HCT116 (cell line): ENCODE measurements around the gene FAM13A. TPM values are rescaled to one million over a fixed set of nuclear protein-coding genes. Genes with fewer than 3 reads are reported as not detected.

Source experiments
- ATAC-seq: fragments of 200-7000 bp; cut with Tn5 transposase; 2 replicates; pipeline ENCODE4 v1.9.1; 2020; ENCODE audit warnings: mild to moderate bottlenecking, moderate library complexity
- BruUV-seq: library from RNA; stranded (reverse); fragments of 400-500 nt; replicated peaks from 2 replicates; lab custom pipeline; 2021; lab: Mats Ljungman, UMichigan
- CTCF ChIA-PET: fragments of 300-600 bp; sonication (Branson Sonifier 250); formaldehyde crosslinking; loops from one replicate; lab custom pipeline; 2021; ENCODE audit warnings: antibody characterized with exemption; lab: Charles Lee
- POLR2A ChIA-PET: fragments of 300-600, 350-600 bp; sonication (Branson Sonifier 250); formaldehyde crosslinking; loops from one replicate; lab custom pipeline; 2021; ENCODE audit warnings: antibody characterized with exemption; lab: Charles Lee
- RAD21 ChIA-PET, 2 experiments: fragments of 300-600 bp; sonication (Branson Sonifier 250); formaldehyde crosslinking; loops; one replicate each; lab custom pipeline; 2023; ENCODE audit warnings: low total read pairs in 2 of 2; ENCODE audit not compliant: uncharacterized antibody in 2 of 2, unreplicated experiment in 2 of 2, low non-redundant PET in 1 of 2; lab: Charles Lee
- DNase-seq: peaks from one replicate; pipeline ENCODE4 v3.0.0-alpha.2; 2010; ENCODE audit warnings: low read depth, low spot score
- H2AFZ ChIP-seq: fragments of 200-600 bp; shearing (Covaris generic), sonication (generic); 2 replicates; pipeline ENCODE4 v1.6.1; 2017; ENCODE audit warnings: low read depth, mixed run types, mixed read lengths, antibody characterized with exemption, low read length; ENCODE audit not compliant: poor library complexity, severe bottlenecking
- H3K27ac ChIP-seq: 2 replicates; pipeline ENCODE4 v1.5.1; 2012; ENCODE audit warnings: low read depth, low read length
- H3K27me3 ChIP-seq: fragments of 200-600 bp; sonication (generic); 2 replicates; pipeline ENCODE4 v1.6.1; 2016; ENCODE audit warnings: mixed run types, low read length, mixed read lengths; ENCODE audit not compliant: insufficient read depth
- H3K36me3 ChIP-seq, 2 experiments: fragments of 200-500 bp in 1 of 2; fragments of 200-600 bp in 1 of 2; sonication (Bioruptor generic) in 1 of 2; sonication (generic) in 1 of 2; 2 replicates each; pipeline versions ENCODE4 v1.5.1 to v1.6.1; 2014 to 2016; ENCODE audit warnings: low read length in 2 of 2, inconsistent platforms in 1 of 2, mixed read lengths in 1 of 2, mixed run types in 1 of 2; ENCODE audit not compliant: insufficient read depth in 2 of 2, control insufficient read depth in 1 of 2
- H3K4me1 ChIP-seq, 2 experiments: fragments of 200-600 bp in 1 of 2; sonication (generic) in 1 of 2; 2 replicates each; pipeline versions ENCODE4 v1.5.1 to v1.6.1; 2012 to 2017; ENCODE audit warnings: low read length in 2 of 2, inconsistent platforms in 1 of 2, mild to moderate bottlenecking in 1 of 2, mixed read lengths in 1 of 2, mixed run types in 1 of 2, moderate library complexity in 1 of 2; ENCODE audit not compliant: insufficient read depth in 2 of 2, control insufficient read depth in 1 of 2
- H3K4me2 ChIP-seq: fragments of 200-600 bp; sonication (generic); 2 replicates; pipeline ENCODE4 v1.6.1; 2017; ENCODE audit warnings: mixed run types, low read length, mixed read lengths
- H3K4me3 ChIP-seq, 2 experiments: fragments of 200-600 bp in 1 of 2; sonication (generic) in 1 of 2; replicated peaks in 1 of 2; 2 replicates each; pipeline ENCODE4 v1.5.1; 2011 to 2016; ENCODE audit warnings: low read length in 2 of 2, control low read depth in 1 of 2, low read depth in 1 of 2, mild to moderate bottlenecking in 1 of 2, mixed read lengths in 1 of 2, mixed run types in 1 of 2
- H3K79me2 ChIP-seq: fragments of 200-600 bp; sonication (generic); 2 replicates; pipeline ENCODE4 v1.6.1; 2017; ENCODE audit warnings: mild to moderate bottlenecking, mixed run types, low read length, moderate library complexity, mixed read lengths; ENCODE audit not compliant: insufficient read depth
- H3K9ac ChIP-seq: fragments of 200-600 bp; sonication (generic); 2 replicates; pipeline ENCODE4 v1.6.1; 2016; ENCODE audit warnings: low read length, mixed read lengths
- H3K9me2 ChIP-seq: fragments of 200-600 bp; sonication (generic), shearing (Covaris generic); 2 replicates; pipeline ENCODE4 v1.6.1; 2017; ENCODE audit warnings: mixed run types, mild to moderate bottlenecking, moderate library complexity; ENCODE audit not compliant: insufficient read depth
- H3K9me3 ChIP-seq, 2 experiments: fragments of 200-500 bp in 1 of 2; fragments of 200-600 bp in 1 of 2; sonication (Bioruptor generic) in 1 of 2; sonication (generic) in 1 of 2; 2 replicates each; pipeline ENCODE4 v1.6.1; 2014 to 2017; ENCODE audit warnings: low read length in 2 of 2, mixed read lengths in 2 of 2, inconsistent platforms in 1 of 2, low read depth in 1 of 2, mild to moderate bottlenecking in 1 of 2, mixed run types in 1 of 2, moderate library complexity in 1 of 2; ENCODE audit not compliant: control insufficient read depth in 1 of 2, insufficient read depth in 1 of 2
- H4K20me1 ChIP-seq: fragments of 200-600 bp; sonication (generic), shearing (Covaris generic); 2 replicates; pipeline ENCODE4 v1.6.1; 2017; ENCODE audit warnings: mixed run types, mild to moderate bottlenecking, moderate library complexity; ENCODE audit not compliant: insufficient read depth
- CBX3 ChIP-seq: IDR thresholded peaks from 2 replicates; pipeline ENCODE4 v1.6.1; 2012; ENCODE audit warnings: low read depth
- CEBPB ChIP-seq: IDR thresholded peaks from 2 replicates; pipeline ENCODE4 v1.6.1; 2012; ENCODE audit warnings: low read depth
- CTCF ChIP-seq, 3 experiments: fragments of 200-600 bp in 1 of 3; sonication (generic) in 1 of 3; IDR thresholded peaks in 2 of 3; conservative IDR thresholded peaks in 1 of 3; 2 replicates each; pipeline ENCODE4 v1.5.1; 2012 to 2017; ENCODE audit warnings: low read depth in 2 of 3, low read length in 2 of 3, antibody characterized with exemption in 1 of 3, borderline replicate concordance in 1 of 3, control low read depth in 1 of 3, mild to moderate bottlenecking in 1 of 3, mixed read lengths in 1 of 3, mixed run types in 1 of 3, moderate library complexity in 1 of 3; ENCODE audit not compliant: insufficient read depth in 1 of 3
- EGR1 ChIP-seq: IDR thresholded peaks from 2 replicates; pipeline ENCODE4 v1.6.1; 2012; ENCODE audit warnings: low read depth
- ELF1 ChIP-seq: IDR thresholded peaks from 2 replicates; pipeline ENCODE4 v1.6.1; 2012; ENCODE audit warnings: low read depth, borderline replicate concordance
- EZH2 ChIP-seq: fragments of 200-600 bp; sonication (generic); IDR thresholded peaks from 2 replicates; pipeline ENCODE4 v1.6.1; 2017; ENCODE audit warnings: antibody characterized with exemption, mixed run types
- EZH2phosphoT487 ChIP-seq: fragments of 200-600 bp; IDR thresholded peaks from 2 replicates; pipeline ENCODE4 v1.6.1; 2018; ENCODE audit warnings: antibody characterized with exemption, borderline replicate concordance
- FOSL1 ChIP-seq: IDR thresholded peaks from 2 replicates; pipeline ENCODE4 v1.6.1; 2012; ENCODE audit warnings: low read depth
- MAX ChIP-seq: IDR thresholded peaks from 2 replicates; pipeline ENCODE4 v1.6.1; 2012
- POLR2A ChIP-seq: IDR thresholded peaks from 2 replicates; pipeline ENCODE4 v1.7.0; 2011; ENCODE audit warnings: borderline replicate concordance; ENCODE audit not compliant: insufficient read depth, insufficient read length; ENCODE audit errors: extremely low read depth
- RAD21 ChIP-seq: IDR thresholded peaks from 2 replicates; pipeline ENCODE4 v1.6.1; 2012; ENCODE audit warnings: low read depth, mild to moderate bottlenecking
- REST ChIP-seq: IDR thresholded peaks from 2 replicates; pipeline ENCODE4 v1.6.1; 2012; ENCODE audit warnings: low read depth
- SIN3A ChIP-seq: IDR thresholded peaks from 2 replicates; pipeline ENCODE4 v1.6.1; 2012; ENCODE audit warnings: low read depth
- SP1 ChIP-seq: IDR thresholded peaks from 2 replicates; pipeline ENCODE4 v1.6.1; 2012; ENCODE audit warnings: low read depth
- SRF ChIP-seq: IDR thresholded peaks from 2 replicates; pipeline ENCODE4 v1.6.1; 2012; ENCODE audit warnings: low read depth
- YY1 ChIP-seq: IDR thresholded peaks from 2 replicates; pipeline ENCODE4 v1.6.1; 2011; ENCODE audit warnings: low read length, low read depth, moderate library complexity, mild to moderate bottlenecking; ENCODE audit not compliant: insufficient replicate concordance; ENCODE audit errors: extremely low read depth
- ZNF274 ChIP-seq: fragments of 200-500 bp; sonication (Bioruptor generic); IDR thresholded peaks from 2 replicates; pipeline ENCODE4 v1.6.1; 2014; ENCODE audit warnings: mild to moderate bottlenecking, low read depth, low read length, inconsistent platforms
- intact Hi-C: fragments of 100-400 bp; cut with micrococcal nuclease; formaldehyde crosslinking; loops from 2 replicates; pipeline ENCODE4 v1.10.0; 2022
- total RNA-seq: library from RNA; stranded (reverse); gene quantifications from one replicate; pipeline ENCODE4 v1.2.1, GENCODE V29; 2021; ENCODE audit not compliant: unreplicated experiment
- TF ChIP-seq, protein P1 (sequence below): IDR thresholded peaks from 2 replicates; pipeline ENCODE4 v1.6.1; 2012

Gene FAM13A
- total RNA-seq, 1 experiment from 2014 or later = 17.2 TPM

DNA sequence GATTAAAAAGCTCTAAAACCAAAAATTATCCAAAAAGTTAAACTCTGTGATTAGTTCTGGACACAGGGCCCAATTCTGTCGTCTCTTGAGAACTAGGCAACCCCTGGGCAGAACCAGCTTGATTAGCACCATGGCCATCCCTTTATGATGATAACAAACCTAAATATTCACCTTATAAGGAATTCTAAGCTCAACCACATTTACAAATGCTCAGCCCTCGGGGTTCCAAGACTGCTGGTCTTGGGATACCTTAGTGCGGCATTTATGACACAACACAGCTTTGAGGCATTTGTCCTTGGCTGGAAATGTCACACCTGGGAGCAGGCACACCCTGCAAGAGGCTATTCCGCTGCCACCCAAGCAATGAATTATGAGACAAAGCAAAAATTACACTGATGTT lies 331.8 kb downstream of the FAM13A start (continued):
- TF ChIP-seq CTCF (IDR thresholded peaks at IDR 0.05 in 2 of 3, conservative IDR thresholded peaks at IDR 0.05 in 1 of 3; ENCODE audit: borderline replicate concordance in 1 of 3, insufficient read depth in 1 of 3, low read depth in 2 of 3, low read length in 2 of 3) (no peak), POLR2A (no peak), SRF (no peak), RAD21 (no peak), ELF1 (no peak), EZH2 (no peak), CBX3 (no peak), SP1 (no peak), EZH2phosphoT487 (no peak)

DNA sequence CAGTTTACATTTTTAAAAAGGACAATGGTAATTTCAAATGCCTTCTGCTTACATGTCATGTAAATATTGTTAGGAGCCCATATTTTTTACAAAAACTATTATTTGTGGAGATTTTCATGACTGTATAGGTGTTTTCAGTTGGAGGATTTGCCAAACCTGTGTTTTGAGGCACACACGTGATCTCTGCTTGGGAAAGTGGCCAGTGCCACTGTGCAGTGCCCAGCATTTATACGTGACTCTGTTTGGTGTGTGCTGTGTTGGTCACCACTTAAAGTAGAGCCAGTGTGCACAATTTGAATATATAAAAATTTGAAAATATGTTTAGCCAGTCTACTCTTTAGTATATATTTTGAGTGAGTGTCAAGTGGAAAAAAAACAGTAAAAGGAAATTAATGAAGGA lies 332.6 kb downstream of the FAM13A start:
- Histone ChIP-seq H3K4me2 (no peak overlapping the region), H3K4me3 (no peak overlapping the region), H3K9ac (no peak overlapping the region), H3K79me2 (no peaks in the 10 kb centered on the region), H2AFZ (no peak overlapping the region), H3K27me3 (no peaks in the 10 kb centered on the region), H3K27ac (no peak overlapping the region), H3K4me1 (no peaks in the 10 kb centered on the region), H3K9me2 (no peaks in the 10 kb centered on the region), H4K20me1 (no peaks in the 10 kb centered on the region), H3K36me3 (0 out of 4 replicates have a peak, but pooled peaks cover 0 to 3% of the 10 kb centered on the region in 2 experiments), H3K9me3 (no peaks in the 10 kb centered on the region)
- intact Hi-C loops = no loop called here
- POLR2A ChIA-PET = no interaction called here
- RAD21 ChIA-PET = no interaction called here
- BruUV-seq = no TSS peak
- ATAC-seq (no peak), DNase-seq (no peak)
- CTCF ChIA-PET = no interaction called here
- TF ChIP-seq CEBPB (no peak), SP1 (no peak), CTCF (IDR thresholded peaks at IDR 0.05 in 2 of 3, conservative IDR thresholded peaks at IDR 0.05 in 1 of 3; ENCODE audit: borderline replicate concordance in 1 of 3, insufficient read depth in 1 of 3, low read depth in 2 of 3, low read length in 2 of 3) (no peak), SIN3A (no peak), FOSL1 (no peak), POLR2A (no peak), YY1 (no peak), EZH2phosphoT487 (no peak), ELF1 (no peak), MAX (no peak), ZNF274 (no peak), REST (no peak), EGR1 (no peak)
- TF ChIP-seq, protein P1, sequence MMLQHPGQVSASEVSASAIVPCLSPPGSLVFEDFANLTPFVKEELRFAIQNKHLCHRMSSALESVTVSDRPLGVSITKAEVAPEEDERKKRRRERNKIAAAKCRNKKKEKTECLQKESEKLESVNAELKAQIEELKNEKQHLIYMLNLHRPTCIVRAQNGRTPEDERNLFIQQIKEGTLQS = no peak
